GM20431 (cell line): ENCODE results near the gene SESN2.
"Not testable (repeated sequence)": the region's sequence is repeated elsewhere in the genome, so short reads cannot be mapped to it uniquely, and the experiment has no call there.

Experiments used
- in situ Hi-C: fragments of 300-500 bp; cut with MseI, MboI; formaldehyde crosslinking; loops from one replicate; pipeline ENCODE4 v1.15.0; 2020; ENCODE audit warnings: low sequenced_read_pairs; ENCODE audit not compliant: unreplicated experiment

The SESN2 gene

DNA sequence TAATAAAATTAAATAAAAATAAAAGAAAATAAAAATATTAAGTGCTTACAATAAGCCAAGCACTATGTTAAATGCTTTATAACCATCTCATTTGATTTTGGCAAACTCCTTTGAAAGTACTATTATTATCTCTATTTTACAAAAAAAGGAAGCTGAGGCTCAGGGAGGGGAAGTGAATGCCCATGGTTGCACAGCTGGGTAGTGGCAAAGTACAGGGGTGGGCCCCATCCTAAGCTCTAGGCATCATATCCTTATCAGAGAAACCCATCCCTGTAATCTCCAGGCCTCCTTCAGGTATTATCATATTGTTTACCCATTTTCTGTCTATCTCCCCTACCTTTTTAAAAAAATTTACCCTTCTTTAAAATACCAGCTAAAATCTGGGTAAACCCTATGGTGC is 67.2 kb downstream of the SESN2 start:
- in situ Hi-C loops: no loop called here

DNA sequence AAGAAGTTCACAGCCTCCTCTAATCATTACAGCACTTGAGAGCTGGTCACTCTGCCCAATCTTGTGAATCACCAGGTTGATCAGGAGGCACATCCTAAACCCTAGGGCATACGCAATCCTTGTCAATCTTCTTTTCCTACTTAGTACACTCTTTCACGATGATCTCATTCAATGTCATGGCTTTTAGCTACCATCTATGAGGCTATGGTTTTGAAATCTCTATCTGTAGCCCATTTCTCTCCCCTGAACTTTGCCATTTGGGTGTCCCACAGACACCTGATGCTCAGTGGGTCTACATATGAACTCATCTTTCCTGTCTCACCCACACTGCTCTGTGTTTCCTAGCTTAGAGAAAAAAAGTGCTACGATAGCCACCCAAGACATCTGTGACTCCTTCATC is 67.7 kb downstream of the SESN2 start:
- in situ Hi-C loops: no loop called here

DNA sequence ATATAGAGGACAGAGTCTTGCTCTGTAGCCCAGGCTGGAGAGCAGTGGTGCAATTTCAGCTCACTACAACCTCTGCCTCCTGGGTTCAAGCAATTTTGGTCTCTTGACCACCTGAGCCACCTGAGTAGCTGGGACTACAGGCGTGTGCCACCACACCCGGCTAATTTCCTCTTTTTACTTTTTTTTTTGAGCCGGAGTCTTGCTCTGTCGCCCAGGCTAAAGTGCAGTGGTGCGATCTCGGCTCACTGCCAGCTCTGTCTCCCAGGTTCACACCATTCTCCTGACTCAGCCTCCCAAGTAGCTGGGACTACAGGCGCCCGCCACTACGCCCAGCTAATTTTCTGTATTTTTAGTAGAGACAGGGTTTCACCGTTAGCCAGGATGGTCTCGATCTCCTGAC is 68.1 kb downstream of the SESN2 start:
- in situ Hi-C loops: not testable (repeated sequence)

DNA sequence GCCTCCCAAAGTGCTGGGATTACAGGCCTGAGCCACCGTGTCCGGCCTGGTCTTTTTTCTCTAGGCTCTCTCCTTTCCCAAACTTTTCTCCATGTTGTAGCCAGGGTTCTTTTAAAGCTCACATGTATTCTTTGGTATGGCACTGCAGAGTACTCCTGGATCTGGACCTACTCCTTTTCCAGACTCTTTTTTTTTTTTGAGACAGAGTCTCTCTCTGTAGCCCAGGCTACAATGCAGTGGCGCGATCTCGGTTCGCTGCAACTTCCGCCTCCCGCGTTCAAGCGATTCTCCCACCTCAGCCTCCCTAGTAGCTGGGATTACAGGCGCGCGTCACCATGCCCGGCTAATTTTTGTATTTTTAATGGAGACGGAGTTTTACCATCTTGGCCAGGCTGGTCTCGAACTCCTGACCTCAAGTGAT is 68.9 kb downstream of the SESN2 start:
- in situ Hi-C loops: no loop called here

DNA sequence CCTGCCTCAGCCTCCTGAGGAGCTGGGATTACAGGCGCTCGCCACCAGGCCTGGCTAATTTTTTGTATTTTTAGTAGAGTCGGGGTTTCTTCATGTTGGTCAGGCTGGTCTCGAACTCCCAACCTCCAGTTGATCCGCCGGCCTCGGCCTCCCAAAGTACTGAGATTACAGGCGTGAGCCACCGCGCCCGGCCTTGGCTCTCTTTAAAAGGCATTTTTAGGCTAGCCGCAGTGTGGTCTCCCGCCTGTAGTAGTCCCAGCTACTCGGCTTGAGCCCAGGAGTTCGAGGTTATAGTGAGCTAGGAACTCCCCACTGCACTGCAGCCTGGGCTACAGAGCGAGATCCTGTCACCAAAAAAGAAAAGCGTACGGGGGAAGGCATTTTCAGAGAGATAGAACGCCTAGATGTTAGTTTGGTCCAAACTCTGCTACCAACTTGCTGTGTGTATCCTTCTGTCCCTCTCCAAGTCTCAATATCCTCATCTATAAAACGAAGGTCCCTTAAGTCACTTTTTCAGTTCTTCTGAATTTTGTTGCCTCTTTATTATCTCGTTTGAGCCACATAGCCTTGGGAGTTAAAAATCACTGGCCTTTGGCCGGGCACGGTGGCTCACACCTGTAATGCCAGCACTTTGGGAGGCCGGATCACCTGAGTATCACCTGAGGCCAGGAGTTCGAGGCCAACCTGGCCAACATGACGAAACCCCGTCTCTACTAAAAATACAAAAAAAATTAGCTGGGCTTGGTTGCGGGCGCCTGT is 70.3 kb downstream of the SESN2 start:
- in situ Hi-C loops: no loop called here
